Lower lobe of right lung (tissue), 2 donors: ENCODE data around the gene FAM114A2. TPM values are rescaled to one million over a fixed set of nuclear protein-coding genes. Genes with fewer than 3 reads are reported as not detected.

ENCODE experiments used
- ATAC-seq, 2 donors: fragments of 200-7000 bp; cut with Tn5 transposase; one replicate each; pipeline ENCODE4 v1.9.1; 2020 to 2022; ENCODE audit warnings: mild to moderate bottlenecking in 2 of 2, moderate library complexity in 2 of 2
- DNase-seq: peaks from one replicate; pipeline ENCODE4 v3.0.0-alpha.2; 2020
- H3K27ac ChIP-seq: fragments of 200-600 bp; one replicate; pipeline ENCODE4 v1.8.0; 2022
- H3K27me3 ChIP-seq: fragments of 200-600 bp; one replicate; pipeline ENCODE4 v1.8.0; 2022; ENCODE audit warnings: low read depth
- H3K36me3 ChIP-seq: fragments of 200-600 bp; one replicate; pipeline ENCODE4 v1.8.0; 2022; ENCODE audit warnings: mild to moderate bottlenecking
- H3K4me1 ChIP-seq: fragments of 200-600 bp; one replicate; pipeline ENCODE4 v1.8.0; 2022
- H3K4me3 ChIP-seq: fragments of 200-600 bp; one replicate; pipeline ENCODE4 v1.8.0; 2022; ENCODE audit warnings: mild to moderate bottlenecking
- H3K9me3 ChIP-seq: fragments of 200-600 bp; one replicate; pipeline ENCODE4 v1.8.0; 2022
- CTCF ChIP-seq: fragments of 200-600 bp; IDR thresholded peaks from one replicate; pipeline ENCODE4 v1.8.0; 2022; ENCODE audit warnings: antibody characterized with exemption, mild to moderate bottlenecking
- intact Hi-C: fragments of 100-400 bp; cut with DNase I; formaldehyde crosslinking; loops from one replicate; pipeline ENCODE4 v1.11.0; 2022
- total RNA-seq: library from RNA; stranded (reverse); fragmentation: NEBNext Ultra II Directional; extraction: Animal tissue kit (Norgen Biotek cat#: 25700); gene quantifications from one replicate; pipeline ENCODE4 v1.2.1, GENCODE V29; 2021
- donor health status: DM: no; HTN: yes; CAD: no; lungs with severe emphysema.

The FAM114A2 gene
- total RNA-seq, 1 donor from 2014 or later: 39.6 TPM

GRCh38 chr5:153957205-153957604 lies 81.5 kb downstream of the FAM114A2 start:
- H3K4me1 ChIP-seq: peaks cover 10% of the 10 kb centered on the region
- no peak overlapping the region for H3K27ac ChIP-seq
- H3K9me3 ChIP-seq: no peaks in the 10 kb centered on the region
- DNase-seq (no peak), ATAC-seq (no peak)
- intact Hi-C loops: no loop called here
- H3K4me3 ChIP-seq: no peak overlapping the region
- no peak for TF ChIP-seq CTCF
- no peaks in the 10 kb centered on the region for H3K27me3 ChIP-seq
- H3K36me3 ChIP-seq: no peaks in the 10 kb centered on the region

- DNase-seq: no peak
Measured at GRCh38 chr5:153953411-153953810, 85.3 kb downstream of the FAM114A2 start.

GRCh38 chr5:153952893-153953292 lies 85.8 kb downstream of the FAM114A2 start:
- Histone ChIP-seq H3K9me3 (no peaks in the 10 kb centered on the region), H3K27ac (no peak overlapping the region), H3K27me3 (no peaks in the 10 kb centered on the region), H3K4me3 (no peak overlapping the region), H3K36me3 (no peaks in the 10 kb centered on the region), H3K4me1 (no peaks in the 10 kb centered on the region)
- no peak for ATAC-seq
- TF ChIP-seq CTCF: no peak
- DNase-seq: no peak
- intact Hi-C loops: no loop called here

More at GRCh38 chr5:153953411-153953810, 85.3 kb downstream of the FAM114A2 start:
- H3K36me3 ChIP-seq: no peaks in the 10 kb centered on the region
- no peak overlapping the region for H3K27ac ChIP-seq
- no peak overlapping the region for H3K4me3 ChIP-seq
- H3K27me3 ChIP-seq: no peaks in the 10 kb centered on the region
- intact Hi-C loops: no loop called here
- no peaks in the 10 kb centered on the region for H3K9me3 ChIP-seq
- no peaks in the 10 kb centered on the region for H3K4me1 ChIP-seq
- TF ChIP-seq CTCF: no peak
- no peak for ATAC-seq

GRCh38 chr5:153952057-153952456 lies 86.7 kb downstream of the FAM114A2 start:
- Histone ChIP-seq H3K9me3 (no peaks in the 10 kb centered on the region), H3K4me1 (no peaks in the 10 kb centered on the region), H3K36me3 (no peaks in the 10 kb centered on the region), H3K27me3 (no peaks in the 10 kb centered on the region), H3K27ac (no peak overlapping the region), H3K4me3 (no peak overlapping the region)
- ATAC-seq (no peak), DNase-seq (no peak)
- intact Hi-C loops: no loop called here
- no peak for TF ChIP-seq CTCF

GRCh38 chr5:153941265-153941664 lies 97.4 kb downstream of the FAM114A2 start:
- H3K9me3 ChIP-seq: peaks cover 27% of the 10 kb centered on the region
- DNase-seq: no peak

More at GRCh38 chr5:153941265-153941664, 97.4 kb downstream of the FAM114A2 start:
- Histone ChIP-seq H3K27ac (no peak overlapping the region), H3K27me3 (no peaks in the 10 kb centered on the region), H3K36me3 (no peaks in the 10 kb centered on the region), H3K4me1 (no peaks in the 10 kb centered on the region), H3K4me3 (no peak overlapping the region)
- no peak for ATAC-seq
- no peak for TF ChIP-seq CTCF
- intact Hi-C loops: no loop called here

Other genes with a start within 250 kb of the FAM114A2 start
- 31.1 TPM for gene MFAP3, start 57 bp upstream of the FAM114A2 start, total RNA-seq
- 57.6 TPM for gene GALNT10, start 151.8 kb upstream of the FAM114A2 start, total RNA-seq